ENCODE results near the gene ESPNL. TPM values are rescaled to one million over a fixed set of nuclear protein-coding genes. Genes with fewer than 3 reads are reported as not detected.
"Not testable (repeated sequence)": the region's sequence is repeated elsewhere in the genome, so short reads cannot be mapped to it uniquely, and the experiment has no call there.

The ESPNL gene
- total RNA-seq, 1 experiment from 2014 or later: 6.9 TPM

DNA sequence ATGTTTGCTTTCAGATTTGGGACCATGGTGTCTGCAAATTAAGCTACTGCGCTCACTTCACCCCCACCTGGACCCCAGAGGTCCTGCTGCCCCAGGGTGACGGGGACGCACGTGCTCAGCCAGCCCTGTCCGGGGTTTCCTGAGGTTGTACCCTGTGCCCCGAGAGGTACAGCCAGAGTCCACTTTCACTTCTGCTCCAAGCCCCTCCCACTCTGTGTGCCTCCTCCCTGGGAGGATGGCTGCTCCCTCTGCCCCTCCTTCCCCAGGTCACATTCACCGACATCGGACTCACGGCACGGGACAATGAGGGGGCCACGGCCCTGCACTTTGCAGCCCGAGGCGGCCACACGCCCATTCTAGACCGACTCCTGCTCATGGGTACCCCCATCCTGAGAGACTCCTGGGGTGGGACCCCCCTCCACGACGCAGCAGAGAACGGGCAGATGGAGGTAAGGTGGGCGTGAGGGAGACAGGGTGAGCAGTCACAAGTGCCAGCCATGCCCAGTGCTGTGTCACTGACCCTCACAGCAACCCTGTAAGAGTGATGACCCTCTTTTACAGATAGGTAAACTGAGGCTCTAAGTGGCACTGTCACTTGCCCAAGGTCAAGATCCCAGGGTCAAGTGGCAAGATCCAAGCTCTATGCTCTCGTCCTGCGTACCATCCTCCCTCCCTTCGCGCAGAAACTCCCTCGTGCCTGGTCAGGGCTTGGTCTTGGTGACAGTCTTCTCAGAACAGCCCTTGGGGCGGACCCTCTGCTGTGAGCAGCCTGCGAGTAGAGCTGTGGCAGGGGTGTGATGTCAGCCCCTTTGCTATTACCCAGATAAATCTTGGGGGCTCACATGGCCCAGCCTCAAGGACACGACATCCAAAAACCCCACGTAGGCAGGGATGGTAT, 7.6 kb downstream of the ESPNL start:
- no peak for DNase-seq (ENCODE audit: low read depth in 1 of 2, low spot score in 2 of 2)
- Histone ChIP-seq H3K4me3 (no peak overlapping the region), H3K4me1 (replicated peaks) (no peaks in the 10 kb centered on the region), H3K36me3 (no peaks in the 10 kb centered on the region), H3K27ac (no peak overlapping the region), H3K27me3 (replicated peaks) (no peaks in the 10 kb centered on the region), H3K9me3 (replicated peaks) (no peaks in the 10 kb centered on the region)

DNA sequence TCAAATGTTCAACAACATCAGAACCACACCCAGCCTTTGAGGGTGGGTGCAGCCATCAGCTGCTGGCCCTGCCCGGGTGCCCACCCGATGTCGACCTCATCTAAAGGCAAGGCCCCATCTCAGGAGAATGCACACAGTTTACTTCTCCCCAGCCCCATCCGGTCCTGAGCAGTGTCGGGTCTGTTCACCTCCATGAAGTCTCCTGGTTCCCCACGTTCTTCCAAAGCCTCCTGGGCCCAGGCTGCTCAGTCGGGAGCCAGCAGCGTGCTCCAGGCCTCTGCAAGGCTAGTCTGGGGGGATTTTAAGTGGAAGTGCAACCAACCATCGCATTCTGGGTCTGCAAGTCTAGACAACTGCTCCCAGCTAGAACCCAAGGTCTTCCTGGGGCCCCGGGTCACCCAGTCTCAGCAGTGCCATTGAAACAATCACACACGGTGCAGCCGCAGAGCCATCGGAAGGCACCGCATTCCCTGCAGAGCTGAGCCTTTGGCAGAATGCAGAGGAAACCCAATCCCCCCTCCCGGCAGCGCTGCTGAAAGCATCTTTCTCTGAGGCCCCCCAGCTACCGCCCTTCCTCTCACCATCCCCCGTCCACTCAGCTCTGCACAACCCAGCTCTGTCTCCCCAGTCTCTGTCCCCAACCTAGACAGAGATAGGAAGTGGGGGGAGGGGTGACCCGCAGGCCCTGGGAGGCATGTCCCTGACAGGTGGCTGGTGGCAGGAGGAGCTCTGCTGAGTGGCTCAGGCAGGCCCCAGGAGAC, 8.5 kb downstream of the ESPNL start:
- no peak for DNase-seq (ENCODE audit: low read depth in 1 of 2, low spot score in 2 of 2)
- Histone ChIP-seq H3K27me3 (replicated peaks) (no peaks in the 10 kb centered on the region), H3K9me3 (replicated peaks) (no peaks in the 10 kb centered on the region), H3K4me3 (no peak overlapping the region), H3K36me3 (no peaks in the 10 kb centered on the region), H3K4me1 (replicated peaks) (no peaks in the 10 kb centered on the region), H3K27ac (no peak overlapping the region)

DNA sequence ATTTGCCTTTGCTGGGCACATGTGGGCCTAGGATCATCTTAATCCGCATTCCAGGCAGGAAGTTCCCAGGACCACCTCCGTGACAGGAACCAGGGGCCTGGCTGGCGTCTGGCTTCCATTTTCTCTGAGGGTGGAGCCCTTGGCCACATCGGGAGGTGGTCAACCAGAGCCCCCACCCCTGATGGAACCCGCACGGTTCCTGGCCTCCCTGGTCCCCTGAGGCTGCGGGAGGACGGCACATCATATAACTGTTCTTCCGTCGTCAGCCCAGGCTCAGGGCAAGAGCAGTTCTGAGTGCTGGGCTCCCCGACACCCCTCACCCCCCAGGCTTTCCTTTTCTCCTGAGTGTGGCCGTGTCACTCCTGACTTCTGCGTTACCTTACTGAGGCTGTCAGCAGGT, 13.5 kb downstream of the ESPNL start:
- Histone ChIP-seq H3K4me3 (no peak overlapping the region), H3K4me1 (replicated peaks) (peaks cover 11% of the 10 kb centered on the region), H3K27me3 (replicated peaks) (no peaks in the 10 kb centered on the region), H3K9me3 (replicated peaks) (no peaks in the 10 kb centered on the region), H3K36me3 (no peaks in the 10 kb centered on the region), H3K27ac (no peak overlapping the region)
- no peak for DNase-seq (ENCODE audit: low read depth in 1 of 2, low spot score in 2 of 2)

DNA sequence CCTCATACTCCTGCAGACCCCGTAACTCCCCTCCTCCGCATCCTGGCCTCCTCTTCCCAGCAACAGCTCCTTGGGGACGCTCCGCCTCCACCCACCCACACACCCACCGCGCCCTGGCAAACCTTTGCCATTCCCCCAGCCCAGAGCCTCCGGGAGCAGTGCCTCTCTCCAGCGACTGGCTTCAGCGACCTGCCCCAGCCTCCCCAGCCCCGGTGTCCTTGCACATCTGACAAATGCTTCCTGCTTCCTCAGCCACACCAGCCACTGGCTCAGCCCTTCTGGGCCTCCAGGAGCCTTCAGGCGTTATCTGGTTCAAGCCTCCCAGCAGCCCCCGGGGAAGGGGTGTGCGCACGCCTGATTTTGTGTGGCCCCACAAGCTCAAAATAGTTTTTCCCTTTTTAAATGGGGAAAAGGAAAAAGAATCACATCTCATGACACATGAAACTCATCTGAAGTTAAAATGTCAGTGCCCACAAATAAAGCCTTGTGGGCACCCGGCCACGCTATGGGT, 14.2 kb downstream of the ESPNL start:
- Histone ChIP-seq H3K9me3 (replicated peaks) (no peaks in the 10 kb centered on the region), H3K36me3 (no peaks in the 10 kb centered on the region), H3K4me3 (no peak overlapping the region)

GRCh38 chr2:238114851-238115660, 14.9 kb downstream of the ESPNL start:
- no peaks in the 10 kb centered on the region for H3K9me3 ChIP-seq (replicated peaks)
- H3K4me1 ChIP-seq (replicated peaks): peaks cover 11% of the 10 kb centered on the region
- no peaks in the 10 kb centered on the region for H3K36me3 ChIP-seq
- no peak overlapping the region for H3K4me3 ChIP-seq
- H3K27me3 ChIP-seq (replicated peaks): no peaks in the 10 kb centered on the region
- no peak overlapping the region for H3K27ac ChIP-seq
- DNase-seq (ENCODE audit: low read depth in 1 of 2, low spot score in 2 of 2): no peak

More for the DNA sequence above, 14.2 kb downstream of the ESPNL start:
- DNase-seq (ENCODE audit: low read depth in 1 of 2, low spot score in 2 of 2): no peak
- Histone ChIP-seq H3K27me3 (replicated peaks) (no peaks in the 10 kb centered on the region), H3K4me1 (replicated peaks) (peaks cover 11% of the 10 kb centered on the region), H3K27ac (no peak overlapping the region)

DNA sequence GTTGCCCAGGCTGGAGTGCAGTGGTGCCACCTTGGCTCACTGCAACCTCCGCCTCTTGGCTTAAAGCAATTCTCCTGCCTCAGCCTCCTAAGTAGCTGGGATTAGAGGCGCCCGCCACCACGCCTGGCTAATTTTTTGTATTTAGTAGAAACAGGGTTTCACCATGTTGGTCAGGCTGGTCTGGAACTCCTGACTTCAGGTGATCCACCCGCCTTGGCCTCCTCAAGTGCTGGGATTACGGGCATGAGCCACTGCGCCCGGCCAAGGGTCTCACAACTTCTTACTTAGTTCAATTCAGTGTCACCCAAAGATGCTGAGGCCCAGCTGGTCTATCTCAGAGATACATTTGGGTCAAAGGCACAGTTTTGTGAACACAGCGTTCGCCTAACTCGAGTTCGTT, 15.6 kb downstream of the ESPNL start:
- not testable (repeated sequence) for DNase-seq (ENCODE audit: low read depth in 1 of 2, low spot score in 2 of 2); H3K27me3 ChIP-seq (replicated peaks); H3K4me3 ChIP-seq; H3K27ac ChIP-seq; H3K9me3 ChIP-seq (replicated peaks); H3K36me3 ChIP-seq
- peaks cover 11% of the 10 kb centered on the region for H3K4me1 ChIP-seq (replicated peaks)

- peaks cover 11% of the 10 kb centered on the region for H3K4me1 ChIP-seq (replicated peaks)
- DNase-seq (ENCODE audit: low read depth in 1 of 2, low spot score in 2 of 2): no peak
- no peaks in the 10 kb centered on the region for H3K36me3 ChIP-seq
- no peaks in the 10 kb centered on the region for H3K9me3 ChIP-seq (replicated peaks)
- no peak overlapping the region for H3K4me3 ChIP-seq
- no peak overlapping the region for H3K27ac ChIP-seq
- H3K27me3 ChIP-seq (replicated peaks): no peaks in the 10 kb centered on the region
These were observed 16.4 kb downstream of the ESPNL start for GRCh38 chr2:238116298-238117198.

- H3K27me3 ChIP-seq (replicated peaks): no peaks in the 10 kb centered on the region
- H3K4me1 ChIP-seq (replicated peaks): peaks cover 11% of the 10 kb centered on the region
- H3K9me3 ChIP-seq (replicated peaks): no peaks in the 10 kb centered on the region
- H3K4me3 ChIP-seq: no peak overlapping the region
- no peak overlapping the region for H3K27ac ChIP-seq
- no peaks in the 10 kb centered on the region for H3K36me3 ChIP-seq
- peak; percentile 26 to 63 for DNase-seq (ENCODE audit: low read depth in 1 of 2, low spot score in 2 of 2)
These were observed 17.3 kb downstream of the ESPNL start for GRCh38 chr2:238117199-238118154.

- no peak for DNase-seq (ENCODE audit: low read depth in 1 of 2, low spot score in 2 of 2)
These were observed 19.8 kb downstream of the ESPNL start for GRCh38 chr2:238119756-238120462.

GRCh38 chr2:238120463-238121298, 20.5 kb downstream of the ESPNL start:
- H3K27ac ChIP-seq: no peak overlapping the region
- H3K4me1 ChIP-seq (replicated peaks): peaks cover 11% of the 10 kb centered on the region
- H3K4me3 ChIP-seq: no peak overlapping the region
- no peaks in the 10 kb centered on the region for H3K36me3 ChIP-seq
- DNase-seq (ENCODE audit: low read depth in 1 of 2, low spot score in 2 of 2): no peak
- no peaks in the 10 kb centered on the region for H3K9me3 ChIP-seq (replicated peaks)
- H3K27me3 ChIP-seq (replicated peaks): no peaks in the 10 kb centered on the region

More at GRCh38 chr2:238119756-238120462, 19.8 kb downstream of the ESPNL start:
- Histone ChIP-seq H3K36me3 (no peaks in the 10 kb centered on the region), H3K9me3 (replicated peaks) (no peaks in the 10 kb centered on the region), H3K27ac (no peak overlapping the region), H3K4me3 (no peak overlapping the region), H3K27me3 (replicated peaks) (no peaks in the 10 kb centered on the region), H3K4me1 (replicated peaks) (peaks cover 11% of the 10 kb centered on the region)

All from SJSA1 (cell line).